GM12874 (cell line): ENCODE data around the gene PNLIPRP1.

ENCODE experiments used
- TF ChIP-seq, protein P1 (sequence below): IDR thresholded peaks from 2 replicates; pipeline ENCODE4 v1.5.1; 2011; ENCODE audit warnings: low read depth, mild to moderate bottlenecking, control low read depth, low read length, moderate library complexity; ENCODE audit not compliant: insufficient read depth

The PNLIPRP1 gene

DNA sequence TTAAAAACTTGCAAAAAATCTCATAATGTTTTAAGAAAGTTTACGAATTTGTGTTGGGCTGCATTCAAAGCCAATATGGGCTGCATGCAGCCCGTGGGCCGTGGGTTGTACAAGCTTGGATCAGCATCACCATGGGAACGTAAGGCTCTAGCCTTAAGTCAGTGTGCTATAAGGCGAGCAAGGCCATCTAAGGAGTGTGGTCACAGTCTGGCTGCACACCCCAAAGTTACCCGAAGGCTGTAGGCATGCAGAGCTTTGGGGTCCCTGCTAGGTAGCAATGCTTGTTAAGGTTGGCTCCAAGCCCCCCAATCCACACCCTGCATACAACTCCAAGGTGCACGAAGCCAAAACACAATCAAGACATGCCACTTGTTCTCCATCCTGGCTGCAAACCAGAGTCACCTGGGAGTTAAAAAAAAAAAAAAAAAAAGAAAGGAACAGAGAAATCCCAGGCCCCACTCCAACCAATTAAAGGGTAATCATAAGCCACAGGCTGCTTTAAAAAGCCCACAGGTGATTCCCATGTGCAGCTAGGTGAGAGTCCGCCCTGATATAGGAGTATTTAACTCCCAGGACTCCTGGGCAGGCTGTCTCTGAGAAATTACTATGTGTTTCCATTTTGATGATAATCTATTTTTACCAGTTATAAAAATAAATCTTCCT is 21.5 kb downstream of the PNLIPRP1 start:
- TF ChIP-seq, protein P1, sequence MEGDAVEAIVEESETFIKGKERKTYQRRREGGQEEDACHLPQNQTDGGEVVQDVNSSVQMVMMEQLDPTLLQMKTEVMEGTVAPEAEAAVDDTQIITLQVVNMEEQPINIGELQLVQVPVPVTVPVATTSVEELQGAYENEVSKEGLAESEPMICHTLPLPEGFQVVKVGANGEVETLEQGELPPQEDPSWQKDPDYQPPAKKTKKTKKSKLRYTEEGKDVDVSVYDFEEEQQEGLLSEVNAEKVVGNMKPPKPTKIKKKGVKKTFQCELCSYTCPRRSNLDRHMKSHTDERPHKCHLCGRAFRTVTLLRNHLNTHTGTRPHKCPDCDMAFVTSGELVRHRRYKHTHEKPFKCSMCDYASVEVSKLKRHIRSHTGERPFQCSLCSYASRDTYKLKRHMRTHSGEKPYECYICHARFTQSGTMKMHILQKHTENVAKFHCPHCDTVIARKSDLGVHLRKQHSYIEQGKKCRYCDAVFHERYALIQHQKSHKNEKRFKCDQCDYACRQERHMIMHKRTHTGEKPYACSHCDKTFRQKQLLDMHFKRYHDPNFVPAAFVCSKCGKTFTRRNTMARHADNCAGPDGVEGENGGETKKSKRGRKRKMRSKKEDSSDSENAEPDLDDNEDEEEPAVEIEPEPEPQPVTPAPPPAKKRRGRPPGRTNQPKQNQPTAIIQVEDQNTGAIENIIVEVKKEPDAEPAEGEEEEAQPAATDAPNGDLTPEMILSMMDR, result no peak

DNA sequence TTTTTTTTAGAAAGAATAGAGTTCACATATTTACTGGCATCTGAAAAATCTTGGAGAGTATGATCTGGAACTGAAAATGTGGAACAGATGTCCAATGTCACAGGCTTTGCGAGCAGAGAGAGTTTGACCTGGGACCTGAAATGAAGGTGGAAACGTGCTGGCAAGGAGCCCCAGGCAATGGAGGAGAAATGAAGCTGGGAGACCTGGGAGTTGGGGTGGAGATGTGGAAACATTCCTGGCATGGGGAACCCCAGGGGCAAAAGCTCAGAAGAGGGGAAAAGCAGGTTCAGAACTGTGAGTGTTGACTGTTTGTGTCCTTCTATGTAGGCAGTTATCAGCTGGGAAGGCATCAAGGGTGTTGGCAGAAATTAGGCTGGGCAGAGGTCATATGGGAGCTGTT is 22.7 kb downstream of the PNLIPRP1 start:
- TF ChIP-seq, protein P1, result no peak

DNA sequence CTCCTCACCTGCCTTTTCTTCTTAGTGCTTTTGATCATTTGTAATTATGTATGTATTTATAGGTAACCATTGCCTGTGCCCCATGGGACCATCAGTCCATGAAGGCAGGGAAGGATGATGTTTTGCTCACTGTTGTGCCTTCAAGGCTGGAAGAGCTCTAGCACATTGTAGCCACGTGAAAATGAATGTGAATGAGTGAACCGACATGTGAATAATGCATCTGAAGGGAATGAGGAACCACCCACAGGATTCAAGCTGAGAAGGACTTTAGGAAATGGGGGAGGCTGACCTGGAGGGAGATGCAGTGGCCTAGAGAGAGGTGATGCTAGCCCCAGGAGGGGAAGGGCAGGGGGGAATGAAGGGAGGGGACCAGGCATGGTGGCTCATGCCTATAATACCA is 24.0 kb downstream of the PNLIPRP1 start:
- TF ChIP-seq, protein P1, result no peak

DNA sequence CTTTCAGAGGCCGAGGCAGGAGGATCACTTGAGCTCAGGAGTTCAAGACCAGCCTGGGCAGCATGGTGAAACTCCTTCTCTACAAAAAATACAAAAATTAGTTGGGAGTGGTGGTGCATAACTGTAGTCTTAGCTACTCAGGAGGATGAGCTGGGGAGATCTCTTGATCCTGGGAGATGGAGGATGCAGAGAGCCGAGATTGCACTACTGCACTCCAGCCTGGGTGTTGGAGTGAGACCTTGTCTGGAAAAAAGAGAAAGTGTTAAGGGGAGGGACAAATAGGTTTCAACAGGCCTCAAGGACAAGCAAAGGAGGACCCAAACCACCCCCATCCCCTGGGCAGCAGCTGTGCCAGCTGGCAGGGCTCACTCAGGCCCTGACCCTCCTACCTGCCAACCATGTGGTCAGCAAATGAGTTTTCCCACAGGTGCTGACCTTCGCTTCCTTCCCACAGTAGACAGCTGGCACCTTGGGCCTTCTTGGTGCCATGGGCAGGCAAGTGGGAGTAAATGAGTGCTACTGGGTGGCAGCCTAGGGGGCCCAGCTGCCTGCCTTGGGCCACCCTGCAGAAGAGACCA is 24.5 kb downstream of the PNLIPRP1 start:
- TF ChIP-seq, protein P1, result no peak

DNA sequence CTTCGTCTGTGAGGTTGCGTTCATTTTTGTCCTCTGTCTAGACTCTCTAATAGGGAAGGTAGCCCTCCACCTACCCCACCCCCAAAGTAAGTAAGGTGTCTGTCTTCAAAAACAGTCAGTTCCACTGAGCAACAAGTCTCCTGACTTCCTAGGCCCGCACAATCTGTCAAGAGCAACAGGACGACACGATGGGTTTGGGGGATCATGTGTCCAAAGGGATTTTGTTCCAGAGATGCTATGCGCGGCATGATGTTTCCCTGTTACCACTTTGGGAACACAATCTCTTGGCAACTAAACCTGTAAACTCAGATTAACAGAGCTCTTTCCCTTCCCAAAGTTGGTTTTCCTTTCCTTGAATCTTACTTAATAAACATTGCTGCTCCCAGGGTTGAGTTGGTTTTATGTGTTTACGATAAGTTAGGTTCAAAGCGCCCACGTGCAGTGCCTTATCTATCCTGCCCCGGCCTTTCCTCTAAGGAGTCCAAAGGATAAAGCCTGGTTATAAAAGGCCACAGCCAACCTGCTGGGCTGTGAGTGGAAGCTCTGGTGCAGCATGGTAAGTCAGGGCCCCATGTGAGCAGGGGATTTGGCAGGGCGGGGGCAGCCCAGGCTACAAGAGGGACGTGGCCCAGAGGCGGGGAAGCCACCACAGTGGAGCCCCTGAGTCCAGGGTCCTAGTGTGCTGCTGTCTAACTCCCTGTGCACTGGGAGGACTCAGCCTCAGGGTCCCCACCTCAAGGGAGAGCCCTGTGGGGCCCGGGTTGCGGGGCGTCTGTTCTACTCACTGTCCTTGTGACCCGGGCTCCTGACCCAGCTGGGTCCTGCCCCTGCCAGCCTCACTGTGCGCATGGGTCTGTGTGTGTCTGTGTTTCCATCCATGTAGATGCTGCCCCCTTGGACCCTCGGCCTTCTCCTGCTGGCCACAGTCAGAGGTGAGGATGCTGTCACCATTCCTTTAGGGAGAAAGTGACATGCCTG is 30.0 kb downstream of the PNLIPRP1 start, which contains the start of gene PNLIPRP2:
PNLIPRP2 (plus strand) TSS at position 531 of the 978 bp plus-strand sequence.
- TF ChIP-seq, protein P1, result no peak

DNA sequence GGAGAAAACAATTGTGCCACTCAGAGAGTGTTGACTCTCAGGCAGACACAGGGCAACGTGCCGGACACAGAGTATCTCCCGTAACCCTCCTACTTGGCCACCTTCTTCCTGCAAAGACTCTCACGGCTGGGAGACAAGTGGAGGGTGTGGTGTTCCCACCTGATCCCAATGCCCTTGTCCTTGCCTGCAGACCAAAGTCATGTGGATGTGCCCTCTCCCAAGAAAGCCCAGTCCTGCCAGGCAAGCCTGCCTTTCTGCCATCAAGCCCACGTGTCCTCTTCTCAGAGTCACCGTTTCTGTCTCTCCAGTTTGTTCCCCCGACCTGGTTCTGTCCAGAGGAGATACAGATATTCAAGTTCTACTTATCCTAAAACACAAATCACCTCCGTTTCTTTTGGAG is 30.7 kb downstream of the PNLIPRP1 start:
- TF ChIP-seq, protein P1, result no peak
